ENCODE results near the gene SHROOM2.

GRCh38 chrX:9861711-9862110 is 75.5 kb downstream of the SHROOM2 start:
- TF ChIP-seq POLR2AphosphoS5 (IDR thresholded peaks at IDR 0.05; ENCODE audit: low read depth, low read length), result no peak
- TF ChIP-seq SP1 (IDR thresholded peaks at IDR 0.05; ENCODE audit: low read depth), result no peak
- TF ChIP-seq CTCF (IDR thresholded peaks at IDR 0.05 in 2 of 3, conservative IDR thresholded peaks at IDR 0.05 in 1 of 3; ENCODE audit: borderline replicate concordance in 1 of 3, insufficient read depth in 1 of 3, low read depth in 2 of 3, low read length in 2 of 3), result no peak
- no peak for TF ChIP-seq REST (IDR thresholded peaks at IDR 0.05; ENCODE audit: low read depth)
- TF ChIP-seq POLR2A (IDR thresholded peaks at IDR 0.05; ENCODE audit: borderline replicate concordance, extremely low read depth, insufficient read depth, insufficient read length), result no peak
- TF ChIP-seq EGR1 (IDR thresholded peaks at IDR 0.05; ENCODE audit: low read depth), result no peak

Data from HCT116 (cell line).